ENCODE results near the gene MAD1L1.
"Not testable (repeated sequence)": the region's sequence is repeated elsewhere in the genome, so short reads cannot be mapped to it uniquely, and the experiment has no call there.

Gene MAD1L1

DNA sequence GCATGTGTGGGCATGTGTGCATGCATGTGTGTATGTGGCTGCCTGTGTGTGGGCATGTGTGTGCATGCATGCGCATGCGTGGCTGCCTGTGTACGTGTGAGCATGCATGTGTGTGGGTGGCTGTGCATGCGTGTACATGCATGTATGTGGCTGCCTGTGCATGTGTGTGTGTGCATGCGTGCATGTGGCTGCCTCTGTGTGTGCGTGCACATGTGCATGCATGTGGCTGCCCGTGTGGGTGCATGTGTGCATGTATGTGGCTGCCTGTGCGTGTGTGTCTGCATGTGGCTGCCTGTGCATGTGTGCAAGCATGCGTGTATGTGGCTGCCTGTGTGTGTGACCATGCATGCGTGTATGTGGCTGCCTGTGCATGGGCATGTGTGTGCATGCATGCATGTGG lies 345.5 kb downstream of the MAD1L1 start:
- DNase-seq (ENCODE audit: low read depth, low spot score) = no peak

DNA sequence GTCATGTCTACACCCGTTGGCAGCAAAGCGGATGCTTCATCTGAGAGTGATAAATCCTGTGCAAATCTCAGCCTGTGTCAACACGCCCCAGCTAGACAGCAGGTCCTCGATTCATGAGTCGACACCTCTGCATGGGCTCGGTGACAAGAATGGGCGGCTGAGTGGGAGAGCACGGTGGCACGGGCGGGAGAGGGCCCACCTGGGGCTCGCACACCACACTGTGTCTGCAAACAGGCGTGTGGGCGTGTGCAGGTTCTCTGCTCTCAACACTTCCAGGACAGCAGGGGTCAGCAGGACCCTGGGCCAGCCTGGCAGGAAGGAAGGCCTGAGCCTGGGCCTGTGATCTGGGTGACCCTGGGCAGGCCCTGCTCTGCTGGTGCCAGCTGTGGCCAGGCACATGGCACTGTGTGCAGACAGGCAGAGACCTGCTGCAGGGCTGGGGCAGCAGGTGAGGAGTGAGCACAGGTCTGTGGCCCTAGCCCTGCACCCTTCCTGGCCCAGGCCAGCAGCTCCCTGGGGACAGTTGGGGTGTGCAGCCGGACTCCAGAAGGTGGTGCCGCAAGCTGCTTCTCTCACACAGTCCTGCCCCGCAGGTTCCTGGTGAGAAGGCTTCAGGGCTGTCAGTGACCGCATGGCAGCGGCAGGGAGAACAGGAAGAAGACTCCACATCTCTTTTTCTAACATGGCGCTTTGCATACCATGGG lies 346.2 kb downstream of the MAD1L1 start:
- DNase-seq (ENCODE audit: low read depth, low spot score) = no peak
- H3K4me3 ChIP-seq (ENCODE audit: low read length) = no peak overlapping the region

More for the DNA sequence above, 345.5 kb downstream of the MAD1L1 start:
- no peak overlapping the region for H3K4me3 ChIP-seq (ENCODE audit: low read length)

DNA sequence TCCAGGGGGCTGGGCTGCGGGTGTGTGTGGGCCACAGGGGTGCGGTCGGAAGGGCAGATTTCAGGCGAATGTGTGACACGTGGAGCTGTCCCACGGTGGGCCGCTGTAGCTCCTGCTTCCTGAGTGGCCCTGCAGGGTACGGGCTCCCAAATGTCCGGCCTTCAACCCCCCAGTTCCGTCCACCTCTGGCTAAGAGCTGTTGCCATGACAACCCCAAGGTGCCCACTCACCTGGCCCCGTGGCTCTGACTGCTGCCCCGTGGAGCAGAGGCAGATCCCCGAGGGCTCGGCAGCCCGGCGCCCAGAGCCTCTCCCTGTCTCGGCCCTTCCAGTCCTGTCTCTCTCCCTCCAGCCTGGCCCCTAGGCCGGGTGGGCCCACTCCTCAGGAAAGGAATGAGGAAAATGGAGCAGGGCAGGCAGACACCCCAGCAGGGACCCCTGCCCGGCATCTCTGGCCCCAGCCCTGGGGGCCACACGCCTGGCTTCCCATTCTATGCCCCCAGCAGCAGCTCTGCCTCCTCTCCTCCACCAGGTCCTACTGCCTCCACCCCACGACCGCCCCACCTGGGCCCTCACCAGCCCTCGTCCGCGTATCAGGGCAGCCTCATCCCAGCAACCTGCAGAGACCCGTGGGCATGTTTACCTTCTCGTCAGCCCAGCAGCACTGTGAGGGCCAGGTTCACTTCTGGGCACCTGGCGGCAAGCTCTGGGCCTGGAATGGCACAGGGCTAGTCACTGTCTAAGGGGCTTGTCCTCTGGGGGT lies 347.1 kb downstream of the MAD1L1 start:
- no peak for DNase-seq (ENCODE audit: low read depth, low spot score)
- H3K4me3 ChIP-seq (ENCODE audit: low read length) = no peak overlapping the region

DNA sequence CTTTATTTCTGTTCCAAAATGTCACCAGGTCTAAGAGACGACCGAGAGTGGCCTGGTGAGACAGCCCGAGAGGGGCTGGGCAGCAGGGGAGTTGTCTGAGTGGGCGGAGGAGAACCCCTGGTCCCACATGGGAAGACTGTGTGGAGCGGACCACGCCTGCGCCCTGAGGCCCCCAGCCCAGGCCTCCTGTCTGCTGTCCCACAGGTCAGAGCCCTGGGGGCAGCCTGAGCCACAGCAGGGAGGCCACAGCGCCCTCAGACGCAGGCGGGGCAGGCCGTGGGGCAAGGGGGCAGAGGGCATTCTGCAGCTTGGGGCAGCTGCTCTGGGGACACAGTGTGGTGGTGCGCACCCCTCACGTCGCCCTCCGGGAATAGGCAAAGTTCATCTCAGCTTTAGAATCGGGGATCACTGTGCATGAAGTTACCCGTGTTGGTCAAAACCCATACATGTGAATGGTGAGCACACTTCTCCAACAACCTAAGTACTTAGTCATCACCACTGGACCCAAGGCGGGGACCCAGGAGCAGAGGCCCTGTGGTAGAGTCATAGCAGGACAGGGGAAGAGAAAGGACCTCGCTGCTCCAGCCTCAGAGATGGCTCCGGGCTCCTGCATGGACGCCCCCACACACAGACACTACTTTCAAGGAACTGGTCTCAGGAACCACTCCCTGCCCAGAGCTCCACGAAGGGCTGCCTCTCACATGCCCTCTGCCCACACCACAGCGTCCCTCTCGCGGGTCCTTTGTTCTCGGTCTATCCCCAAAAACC lies 348.0 kb downstream of the MAD1L1 start:
- no peak for DNase-seq (ENCODE audit: low read depth, low spot score)
- no peak overlapping the region for H3K4me3 ChIP-seq (ENCODE audit: low read length)

DNA sequence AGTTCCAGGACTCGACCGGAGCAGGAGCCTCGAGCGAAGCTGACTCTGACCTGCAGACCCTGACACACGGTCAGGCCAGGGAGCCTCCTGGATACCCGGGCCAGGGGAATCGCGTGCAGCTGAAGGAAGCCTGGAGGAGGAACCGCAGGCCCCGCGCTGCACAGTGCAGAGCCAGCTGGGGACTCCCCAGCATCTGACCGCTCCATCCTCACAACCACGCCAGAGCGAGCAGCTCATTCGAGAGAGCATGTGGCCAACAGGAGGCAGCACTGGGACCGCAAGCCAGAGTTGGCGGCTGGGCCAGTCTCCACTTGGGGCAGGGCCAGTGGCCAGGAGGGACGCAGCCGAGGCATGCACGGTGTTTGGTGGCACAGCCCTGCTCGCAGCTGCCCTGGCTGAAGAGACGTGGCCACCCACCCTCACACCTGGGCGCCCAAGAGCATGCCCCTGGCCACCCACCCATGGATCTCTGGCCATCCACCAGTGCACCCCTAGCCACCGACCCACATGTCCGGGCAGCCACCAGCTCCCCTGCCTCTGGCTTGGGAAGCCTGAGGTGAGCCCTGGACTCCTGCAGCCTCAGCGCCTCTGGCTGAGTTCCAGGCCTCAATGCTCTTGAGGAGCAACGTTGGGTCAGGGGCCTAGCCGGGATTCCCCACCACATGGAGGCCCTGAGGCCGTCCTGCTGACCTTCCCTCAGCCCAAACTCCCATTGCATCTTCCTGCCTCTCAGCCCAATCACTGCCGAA lies 348.7 kb downstream of the MAD1L1 start:
- DNase-seq (ENCODE audit: low read depth, low spot score) = no peak
- H3K4me3 ChIP-seq (ENCODE audit: low read length) = no peak overlapping the region

DNA sequence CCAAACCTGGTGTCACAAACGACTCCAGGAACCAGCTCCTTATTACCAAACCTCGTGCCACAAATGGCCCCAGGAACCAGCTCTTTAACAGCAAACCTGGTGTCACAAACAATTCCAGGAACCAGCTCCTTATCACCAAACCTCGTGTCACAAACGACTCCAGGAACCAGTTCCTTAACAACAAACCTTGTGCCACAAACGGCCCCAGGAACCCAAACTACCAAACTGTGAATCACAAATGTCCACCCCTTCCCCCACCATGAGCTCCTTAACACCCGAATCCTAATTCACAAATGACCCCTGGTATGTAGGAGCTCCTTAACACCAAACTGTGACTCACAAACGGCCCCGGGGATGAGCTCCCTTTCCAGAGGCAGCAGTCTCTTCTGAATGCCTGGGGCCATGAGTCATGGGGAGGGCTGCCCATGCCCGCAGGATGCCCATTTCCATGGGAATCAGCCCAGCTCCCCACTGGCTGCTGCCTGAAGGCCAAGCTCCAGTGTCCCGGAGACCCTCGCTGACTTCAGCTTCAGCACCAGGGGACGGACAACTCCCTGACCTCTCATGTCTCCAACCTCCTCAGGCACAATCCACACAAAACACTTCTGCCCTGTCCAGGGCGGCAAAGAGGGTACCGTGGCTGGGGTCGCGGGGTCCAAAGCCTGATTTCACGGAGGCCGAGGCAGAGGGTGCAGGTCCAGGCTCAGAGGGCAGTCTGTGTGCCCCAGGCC lies 349.5 kb downstream of the MAD1L1 start:
- DNase-seq (ENCODE audit: low read depth, low spot score) = no peak
- no peak overlapping the region for H3K4me3 ChIP-seq (ENCODE audit: low read length)

DNA sequence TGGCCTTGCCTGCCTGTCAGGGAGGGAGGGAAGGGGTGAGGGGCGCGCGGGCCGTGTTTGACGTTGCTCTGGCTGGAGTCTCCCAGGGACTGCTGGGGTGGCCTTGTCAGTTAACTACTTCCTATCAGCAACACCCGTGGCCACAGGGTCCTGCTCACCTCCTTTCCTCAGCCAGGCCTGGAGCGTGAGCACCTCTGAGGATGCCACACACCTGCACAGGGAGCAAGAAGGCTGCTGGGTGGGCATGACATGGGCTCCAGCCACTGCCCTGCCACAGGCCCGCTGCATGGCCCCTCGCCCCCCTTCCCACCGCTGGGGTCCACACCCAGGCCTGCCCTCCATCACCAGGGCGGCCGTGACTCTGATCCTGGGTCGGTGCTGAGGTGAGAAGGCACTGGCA lies 350.3 kb downstream of the MAD1L1 start:
- DNase-seq (ENCODE audit: low read depth, low spot score) = no peak
- no peak overlapping the region for H3K4me3 ChIP-seq (ENCODE audit: low read length)

DNA sequence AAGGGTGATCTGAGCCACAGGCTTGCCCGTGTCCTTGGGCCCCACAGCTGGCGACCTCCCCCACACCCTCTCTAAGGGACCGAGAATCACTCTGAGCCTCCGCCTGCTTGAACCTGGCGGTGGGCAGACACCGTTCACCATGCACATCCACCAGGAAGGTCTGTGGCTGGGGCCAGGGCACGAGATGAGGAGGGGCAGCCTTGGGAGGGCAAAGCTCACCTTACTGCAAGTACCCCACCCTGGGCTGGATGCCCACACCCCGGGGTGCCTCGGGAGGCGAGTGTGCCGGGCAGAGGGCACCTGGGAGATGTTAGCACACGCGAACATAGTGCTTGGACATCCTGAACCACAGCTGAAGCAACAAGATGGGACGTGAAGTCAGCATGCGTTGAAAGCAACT lies 350.8 kb downstream of the MAD1L1 start:
- no peak for DNase-seq (ENCODE audit: low read depth, low spot score)
- H3K4me3 ChIP-seq (ENCODE audit: low read length) = no peak overlapping the region

DNA sequence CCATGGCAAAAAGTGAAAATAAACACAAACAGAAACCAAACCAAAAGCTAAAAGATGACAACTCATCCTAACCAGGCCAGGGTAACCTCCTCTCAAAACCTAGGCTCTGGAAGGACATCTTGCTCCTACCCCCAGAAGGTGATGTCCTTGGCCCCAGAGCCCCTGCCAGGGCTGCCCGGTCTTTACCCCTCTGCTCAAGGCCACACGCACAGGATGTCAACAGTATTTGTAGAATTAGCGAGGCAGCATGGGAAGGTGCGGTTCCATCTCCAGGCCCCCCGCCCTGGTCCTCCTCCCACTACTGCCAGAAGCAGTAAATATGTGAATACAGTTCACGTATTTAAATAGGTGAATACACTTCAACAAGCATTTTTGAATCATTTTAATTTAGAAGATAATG lies 356.1 kb downstream of the MAD1L1 start:
- not testable (repeated sequence) for H3K4me3 ChIP-seq (ENCODE audit: low read length); DNase-seq (ENCODE audit: low read depth, low spot score)

DNA sequence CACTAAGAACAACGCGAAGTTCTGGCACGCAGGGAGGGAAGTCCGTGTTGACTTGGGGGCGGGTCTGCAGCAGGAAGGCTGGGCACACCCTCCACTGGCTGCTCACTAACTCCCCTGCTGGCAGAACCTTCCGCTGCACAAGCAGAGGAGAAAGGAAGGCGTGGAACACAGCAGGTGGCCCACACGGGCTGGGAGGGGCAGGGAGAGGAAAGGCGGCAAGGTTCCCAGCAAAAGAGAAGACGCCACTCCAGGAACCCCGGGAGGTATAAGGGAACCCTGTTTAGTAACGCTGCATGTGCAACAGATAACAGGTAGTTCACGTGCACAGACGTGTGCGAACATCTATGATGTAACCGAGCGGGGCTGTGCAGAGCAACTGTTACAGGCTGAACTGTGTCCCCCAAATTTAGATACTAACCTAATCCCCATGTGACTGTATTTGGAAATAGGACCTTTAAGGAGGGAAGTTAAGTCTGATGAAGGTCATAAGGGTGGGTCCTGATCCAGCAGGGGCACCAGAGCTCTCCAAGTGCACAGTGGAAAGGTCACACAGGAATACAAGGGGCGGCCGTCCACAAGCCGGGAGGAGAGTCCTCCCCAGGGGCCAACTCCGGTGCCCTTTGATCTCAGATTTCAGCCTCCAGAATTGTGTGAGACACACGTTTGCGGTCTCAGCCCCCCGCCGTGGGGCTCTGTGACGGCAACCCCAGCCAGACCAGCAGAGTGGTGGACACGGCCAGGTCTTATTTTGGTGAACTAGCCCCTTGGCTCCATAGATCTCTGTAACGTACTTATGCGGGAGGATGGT lies 357.1 kb downstream of the MAD1L1 start:
- not testable (repeated sequence) for H3K4me3 ChIP-seq (ENCODE audit: low read length); DNase-seq (ENCODE audit: low read depth, low spot score)

- not testable (repeated sequence) for DNase-seq (ENCODE audit: low read depth, low spot score); H3K4me3 ChIP-seq (ENCODE audit: low read length)
These were observed 358.0 kb downstream of the MAD1L1 start for GRCh38 chr7:1874590-1875391.

- no peak for DNase-seq (ENCODE audit: low read depth, low spot score)
- no peak overlapping the region for H3K4me3 ChIP-seq (ENCODE audit: low read length)
These were observed 358.7 kb downstream of the MAD1L1 start for GRCh38 chr7:1873857-1874589.

DNA sequence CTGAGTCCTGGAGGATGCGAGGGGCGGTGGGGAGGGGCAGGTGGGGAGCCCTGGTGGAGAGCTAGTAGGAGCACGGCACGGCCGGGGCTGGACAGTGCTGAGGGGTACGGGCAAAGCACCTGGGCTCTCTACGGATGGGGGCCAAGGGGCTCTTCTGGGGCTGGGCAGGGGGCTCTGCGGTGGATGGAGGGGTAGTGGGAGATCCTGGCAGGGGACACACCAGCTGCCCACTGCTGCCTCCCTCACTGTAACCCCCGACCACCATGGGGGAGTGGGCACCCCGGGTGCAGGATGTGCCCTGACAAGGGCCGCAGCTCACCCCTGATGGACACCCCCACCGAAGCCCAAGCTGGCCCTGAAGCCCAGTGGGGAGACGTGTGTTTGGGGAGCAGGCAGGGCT lies 359.3 kb downstream of the MAD1L1 start:
- DNase-seq (ENCODE audit: low read depth, low spot score) = no peak
- no peak overlapping the region for H3K4me3 ChIP-seq (ENCODE audit: low read length)

DNA sequence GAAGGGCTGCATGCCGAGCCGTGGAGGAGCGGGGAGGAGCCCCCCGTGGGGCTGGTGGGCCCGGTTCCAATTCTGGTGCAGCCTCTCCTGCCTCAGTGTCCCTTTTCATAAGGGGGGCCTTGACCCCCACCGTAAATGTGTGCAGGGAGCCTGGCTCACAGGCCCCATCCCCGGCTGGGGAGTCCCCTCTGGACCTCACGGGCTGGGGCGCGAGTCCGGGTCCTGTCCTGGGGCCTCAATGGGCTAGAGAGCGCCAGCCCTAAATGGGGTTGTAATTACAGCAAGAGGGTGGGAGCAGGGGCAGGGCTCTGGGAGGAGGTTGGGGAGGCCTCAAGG lies 359.7 kb downstream of the MAD1L1 start:
- no peak overlapping the region for H3K4me3 ChIP-seq (ENCODE audit: low read length)
- DNase-seq (ENCODE audit: low read depth, low spot score) = no peak

GRCh38 chr7:1872191-1873069 lies 360.3 kb downstream of the MAD1L1 start:
- no peak overlapping the region for H3K4me3 ChIP-seq (ENCODE audit: low read length)
- no peak for DNase-seq (ENCODE audit: low read depth, low spot score)
